Stimulated activated CD8-positive, alpha-beta memory T cell treated with anti-CD3 and anti-CD28 coated beads, Interleukin-7, amount 100 ng/mL, for 4 hours (primary cell): ENCODE results near the gene PAK6.

Experiments
- DNase-seq, 2 donors: peaks; one replicate each; pipeline ENCODE4 v3.0.0-alpha.2; 2020; ENCODE audit warnings: low read depth in 2 of 2

The PAK6 gene

DNA sequence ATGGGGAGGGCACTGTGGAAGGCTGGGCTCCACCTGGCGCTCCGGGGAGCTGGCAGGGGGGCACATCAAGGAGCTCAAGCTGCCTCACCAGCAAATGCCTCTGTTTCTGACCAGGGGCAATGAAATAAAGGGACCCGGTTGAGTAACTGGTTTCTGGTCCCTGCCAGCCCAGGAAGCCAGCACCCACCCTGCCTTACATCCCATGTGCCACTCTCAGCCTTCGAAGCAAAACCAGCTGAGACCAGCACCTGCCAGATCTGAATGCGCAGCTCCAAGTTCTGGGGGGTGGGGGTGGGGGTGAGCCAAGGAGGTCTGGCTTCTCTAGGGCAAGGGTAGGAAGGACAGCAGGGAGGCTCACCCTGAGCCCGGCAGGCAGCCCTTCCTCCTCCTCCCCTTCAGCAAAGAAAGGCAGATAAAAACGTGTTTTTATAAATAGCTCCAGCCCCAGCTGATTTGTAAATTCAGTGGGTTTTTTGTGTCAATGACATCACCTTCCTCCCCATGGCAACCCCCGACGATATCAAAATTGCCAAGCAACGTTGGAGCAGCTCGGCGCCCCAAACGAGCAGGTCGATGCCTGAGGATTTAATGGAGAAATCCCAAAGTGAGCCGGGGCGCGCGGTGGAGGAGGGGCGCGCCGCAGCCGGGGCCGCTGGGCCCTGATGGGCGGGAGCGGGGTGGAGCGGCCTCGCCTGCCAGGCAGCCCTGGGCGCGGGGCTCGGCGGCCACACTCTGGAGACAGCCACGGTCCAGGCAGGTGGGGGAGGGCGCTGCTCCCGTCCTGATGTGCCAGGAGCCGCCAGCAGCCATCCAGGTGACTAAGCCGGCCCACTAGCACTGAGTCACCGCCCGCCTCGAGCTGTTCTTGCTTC, at the start of gene PAK6:
TSS of gene PAK6 (plus strand) at position 532 of the 872 bp plus-strand sequence. CDS start 25,723 bp downstream, outside the sequence.
- no peak for DNase-seq

DNA sequence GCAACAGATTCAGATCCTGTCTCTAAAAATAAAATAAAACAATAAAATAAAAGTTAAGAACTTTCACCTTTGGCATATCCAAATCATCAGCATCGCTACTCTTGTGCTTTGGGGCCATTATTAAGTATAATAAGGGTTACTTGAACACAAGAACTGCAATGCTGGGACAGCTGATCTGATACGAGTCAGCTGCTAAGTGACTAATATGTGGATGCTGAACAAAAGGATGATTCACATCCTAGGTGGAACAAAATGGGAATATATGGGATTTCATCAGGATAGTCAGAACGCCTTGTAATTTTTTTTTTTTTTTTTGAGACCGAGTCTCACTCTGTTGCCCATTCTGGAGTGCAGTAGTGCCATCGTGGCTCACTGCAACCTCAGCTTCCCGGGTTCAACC, 48.3 kb upstream of the PAK6 start:
- no peak for DNase-seq

- DNase-seq: no peak
Observed at GRCh38 chr15:40192942-40193341, 45.9 kb upstream of the PAK6 start.

DNA sequence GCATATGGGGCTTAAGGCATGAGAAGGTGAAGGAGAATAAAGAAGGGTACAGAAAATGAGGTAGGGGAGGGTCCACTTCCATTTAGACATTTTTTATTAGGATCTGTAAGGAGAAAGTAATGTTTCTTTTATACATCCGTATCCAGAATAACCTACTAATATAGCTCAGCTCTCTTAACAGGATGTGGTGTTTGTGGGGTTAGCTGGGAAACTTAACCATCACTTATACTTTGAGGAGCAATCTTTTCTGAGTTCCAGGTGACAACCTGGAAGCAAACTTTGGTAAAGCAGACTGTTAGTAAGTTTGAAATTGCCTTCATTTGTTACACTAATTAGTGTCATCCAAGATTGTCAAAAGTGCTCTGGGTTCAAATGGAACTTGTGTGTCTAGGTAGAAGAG, 41.4 kb upstream of the PAK6 start:
- DNase-seq: no peak

DNA sequence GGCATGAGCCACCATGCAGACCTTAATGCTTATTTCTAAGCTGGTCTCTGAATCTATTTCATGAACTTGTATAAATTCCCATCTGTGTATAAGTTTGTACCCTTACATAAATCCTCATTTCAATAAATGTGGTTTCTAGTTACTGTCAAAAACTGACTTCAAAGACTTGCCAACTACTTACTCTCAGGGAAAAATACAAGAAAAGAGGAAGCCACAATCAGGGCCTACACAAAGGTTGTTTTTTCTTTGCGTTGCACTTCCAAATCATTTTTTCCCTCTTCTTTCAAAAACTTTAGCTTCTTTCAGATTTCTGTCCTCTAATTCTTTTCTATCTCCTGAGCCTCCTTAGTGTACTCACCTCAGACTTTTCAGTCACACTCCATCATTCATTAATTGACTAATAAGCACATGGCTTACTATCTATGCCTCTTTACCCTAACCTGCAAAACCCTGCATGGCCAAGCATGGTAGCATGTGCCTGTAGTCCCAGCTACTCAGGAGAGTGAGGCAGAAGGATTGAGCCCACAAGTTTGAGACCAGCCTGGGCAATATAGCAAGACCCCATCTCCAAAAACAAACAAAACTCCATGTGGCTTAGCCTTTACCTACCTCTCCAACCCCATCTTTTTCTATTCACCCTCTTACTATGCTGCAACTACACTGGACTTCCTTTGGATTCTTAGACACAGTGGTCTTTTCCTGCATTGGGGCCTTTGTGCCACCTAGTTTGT, 40.3 kb upstream of the PAK6 start:
- DNase-seq: no peak

GRCh38 chr15:40204100-40204499, 34.8 kb upstream of the PAK6 start:
- DNase-seq: no peak

DNA sequence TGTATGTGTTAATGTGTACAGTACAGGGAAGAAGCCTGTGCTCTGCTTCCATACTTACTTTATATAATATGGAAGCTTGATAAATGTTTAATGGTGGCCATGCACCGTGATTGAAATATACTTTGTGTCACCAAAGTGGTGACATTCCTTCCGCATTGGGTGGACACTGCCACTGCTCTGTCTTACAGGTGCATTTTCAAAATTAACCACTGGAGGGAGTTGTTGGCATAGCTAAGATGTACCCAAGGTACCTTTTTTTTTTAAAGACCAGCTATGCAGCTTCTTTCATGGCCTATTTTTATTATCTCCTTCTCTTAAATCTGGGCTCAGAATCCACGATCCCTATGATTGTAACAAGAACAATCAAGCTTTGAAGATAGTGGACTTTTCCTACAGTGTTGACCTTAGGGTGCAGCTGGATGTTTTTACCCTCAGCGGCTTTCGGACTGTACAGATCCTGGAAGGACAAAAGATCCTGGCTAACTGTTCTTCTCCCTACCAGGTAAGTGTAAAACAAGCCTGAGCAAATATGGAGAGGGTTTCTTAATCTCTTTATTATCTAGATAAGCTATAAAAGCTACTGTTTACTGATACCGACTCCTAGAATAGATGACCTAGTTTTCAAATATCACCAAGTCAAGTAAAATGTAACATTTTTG, 21.6 kb upstream of the PAK6 start:
- no peak for DNase-seq

GRCh38 chr15:40219801-40220200, 19.1 kb upstream of the PAK6 start:
- no peak for DNase-seq

GRCh38 chr15:40222131-40222530, 16.7 kb upstream of the PAK6 start:
- no peak for DNase-seq

DNA sequence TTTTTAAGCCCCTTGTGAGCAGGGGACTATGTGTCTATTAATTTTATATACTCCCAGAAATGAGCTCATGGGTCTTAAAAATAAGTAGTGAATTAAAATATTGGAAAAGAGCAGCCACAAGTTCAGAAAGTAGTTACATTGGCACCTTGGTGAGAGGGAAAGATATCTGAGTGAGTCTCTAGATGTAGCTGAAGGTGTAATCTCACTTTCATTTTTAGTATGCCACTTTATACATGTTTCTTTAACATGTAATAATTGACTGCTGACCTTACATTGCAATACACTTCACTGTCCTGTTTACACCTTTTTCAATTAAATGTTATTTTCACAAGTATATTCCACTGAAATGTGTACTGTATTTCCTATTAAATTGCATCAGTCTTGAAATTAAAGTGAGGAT, 12.1 kb upstream of the PAK6 start:
- no peak for DNase-seq

GRCh38 chr15:40229316-40229715, 9.5 kb upstream of the PAK6 start:
- DNase-seq: no peak

DNA sequence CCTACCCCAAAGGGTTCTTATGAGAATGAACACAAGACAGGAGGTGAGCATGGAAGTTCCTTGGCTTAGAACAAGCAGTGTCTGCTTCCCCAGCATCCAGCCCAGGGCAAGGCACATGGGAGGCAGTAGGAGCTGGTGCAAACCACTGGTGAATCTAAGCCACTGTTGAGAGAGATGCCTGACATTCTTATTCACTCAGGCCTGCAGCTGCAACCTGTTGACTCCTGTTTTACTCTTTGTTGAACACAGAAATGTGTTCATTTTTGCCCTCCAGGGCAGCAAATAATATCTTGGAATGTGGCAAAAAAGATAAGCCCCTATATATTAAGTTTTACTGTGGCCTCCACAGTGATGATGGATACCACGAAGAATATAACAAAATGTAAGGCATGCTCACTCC, 8.9 kb upstream of the PAK6 start:
- no peak for DNase-seq

DNA sequence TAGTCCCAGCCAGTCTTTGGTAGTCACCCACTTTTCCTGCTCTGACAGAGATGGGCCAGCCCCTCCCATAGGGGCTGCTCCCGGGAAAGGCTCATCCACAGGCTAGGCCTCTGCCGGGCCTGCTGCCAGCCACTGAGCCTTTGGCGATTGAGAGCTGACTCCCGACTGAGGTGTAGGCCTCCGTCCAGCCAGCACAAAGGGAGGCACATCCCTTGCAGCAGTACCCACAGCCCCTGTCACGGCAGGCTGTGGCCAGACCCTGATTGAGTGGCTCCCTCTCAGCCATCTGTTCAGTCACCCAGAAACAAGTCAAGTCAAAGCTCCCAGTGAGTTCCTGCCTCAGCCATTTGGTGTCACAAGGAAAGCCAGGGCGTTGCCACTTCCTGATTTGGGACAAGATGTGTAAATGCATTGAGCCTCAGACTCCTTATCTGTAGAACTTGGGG, 6.2 kb upstream of the PAK6 start:
- no peak for DNase-seq

DNA sequence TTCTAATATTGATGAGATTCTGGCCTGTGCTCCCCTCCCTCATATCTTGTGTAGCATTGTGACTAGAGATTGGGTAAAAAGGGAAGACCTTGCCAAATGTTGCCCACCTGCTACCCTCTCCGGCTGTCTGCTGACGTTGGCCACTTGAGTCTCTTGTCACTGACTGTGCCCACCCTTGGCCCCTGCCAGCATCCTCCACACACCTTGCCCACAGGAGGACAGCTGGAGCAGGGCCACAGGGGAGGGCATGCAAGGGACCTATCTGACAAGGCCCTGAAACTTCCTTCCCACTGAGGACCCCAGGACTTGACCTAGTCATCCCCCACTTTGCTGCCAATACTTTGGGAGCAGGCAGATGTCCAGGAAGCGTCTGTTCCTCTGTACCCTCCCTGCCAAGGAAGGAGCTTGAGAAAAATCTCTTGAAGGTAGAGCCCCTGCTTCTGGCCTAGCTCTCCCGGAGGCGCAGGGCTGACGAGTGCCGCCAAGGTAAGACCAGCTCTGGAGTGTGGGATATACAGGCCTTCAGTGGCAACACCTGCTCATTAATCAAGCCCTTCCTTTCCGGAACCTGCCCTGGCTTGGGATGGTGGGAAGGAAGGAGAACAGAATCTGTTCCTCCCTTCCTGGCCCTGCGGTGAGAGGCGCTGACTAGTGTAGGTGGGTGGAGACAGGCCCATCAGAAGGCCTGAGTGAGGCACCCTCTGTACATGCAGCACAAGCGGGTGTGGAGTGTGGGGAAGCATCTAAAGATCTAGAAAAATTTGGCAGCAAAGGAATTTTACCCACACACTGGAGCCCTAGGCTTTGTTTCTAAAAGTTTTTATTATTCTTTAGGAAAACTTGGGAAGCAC, 4.9 kb upstream of the PAK6 start:
- no peak for DNase-seq

- DNase-seq: no peak
Observed at GRCh38 chr15:40234783-40235182, 4.1 kb upstream of the PAK6 start.

- no peak for DNase-seq
Observed at GRCh38 chr15:40235201-40235885, 3.5 kb upstream of the PAK6 start.

DNA sequence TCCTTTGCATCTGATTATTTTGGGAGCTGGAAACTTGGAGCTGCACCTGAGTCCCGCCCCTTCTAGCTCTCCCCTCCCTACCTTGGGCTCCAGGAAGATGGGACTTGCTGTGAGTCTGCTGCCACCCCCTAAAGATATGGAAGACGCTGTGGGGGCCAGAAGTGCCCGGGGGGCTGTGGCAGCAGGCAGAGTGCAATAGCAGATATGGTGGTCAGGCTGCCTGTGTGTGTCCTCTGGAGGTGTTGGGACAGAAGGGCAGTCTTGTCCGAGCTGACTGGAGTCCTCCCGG, 485 bp downstream of the PAK6 start:
- no peak for DNase-seq

DNA sequence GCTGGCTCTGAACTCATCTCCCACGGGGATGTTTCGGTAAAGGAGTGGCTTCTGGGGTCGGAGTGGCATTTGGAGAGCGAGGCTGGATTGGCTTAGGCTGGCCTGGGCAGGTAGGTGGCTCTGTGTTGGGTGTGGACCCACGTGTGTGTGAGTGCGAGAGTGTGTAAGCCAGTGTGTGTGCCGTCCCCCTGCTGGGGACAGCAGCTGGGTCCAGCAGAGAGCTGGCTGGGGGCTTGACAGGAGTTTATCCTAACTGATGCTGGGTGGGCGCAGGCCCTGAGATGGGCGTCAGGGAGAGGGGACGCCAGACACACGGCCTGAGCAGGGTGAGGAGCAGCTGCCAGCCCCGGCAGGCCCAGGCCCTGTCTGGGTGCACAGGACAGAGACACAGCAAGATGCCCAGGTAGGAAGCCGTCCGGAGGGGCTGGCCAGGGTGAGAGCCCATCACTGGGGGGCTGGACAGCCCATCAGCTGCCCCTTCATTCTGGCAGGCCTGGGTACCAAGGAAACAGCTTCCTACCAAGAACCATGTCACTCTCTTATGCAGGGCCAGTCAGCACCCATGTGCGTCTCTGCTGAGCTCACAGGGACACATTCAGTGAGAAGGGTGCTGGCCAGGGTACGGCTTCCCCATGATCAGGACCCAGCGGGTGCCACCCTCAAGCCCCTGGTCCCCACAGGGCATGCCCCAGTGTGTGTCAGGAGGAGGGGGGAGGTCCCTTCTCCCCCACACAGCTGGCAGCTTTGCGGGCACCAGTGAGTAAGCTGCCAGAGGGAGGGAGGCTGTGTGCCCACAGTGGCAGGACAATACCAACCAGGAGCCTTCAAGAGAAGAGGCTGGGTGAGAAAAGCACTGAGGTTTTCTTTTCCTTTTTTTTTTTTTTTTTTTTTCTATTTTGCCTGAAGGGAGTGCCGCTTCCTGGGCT, 1.1 kb downstream of the PAK6 start:
- DNase-seq: no peak

DNA sequence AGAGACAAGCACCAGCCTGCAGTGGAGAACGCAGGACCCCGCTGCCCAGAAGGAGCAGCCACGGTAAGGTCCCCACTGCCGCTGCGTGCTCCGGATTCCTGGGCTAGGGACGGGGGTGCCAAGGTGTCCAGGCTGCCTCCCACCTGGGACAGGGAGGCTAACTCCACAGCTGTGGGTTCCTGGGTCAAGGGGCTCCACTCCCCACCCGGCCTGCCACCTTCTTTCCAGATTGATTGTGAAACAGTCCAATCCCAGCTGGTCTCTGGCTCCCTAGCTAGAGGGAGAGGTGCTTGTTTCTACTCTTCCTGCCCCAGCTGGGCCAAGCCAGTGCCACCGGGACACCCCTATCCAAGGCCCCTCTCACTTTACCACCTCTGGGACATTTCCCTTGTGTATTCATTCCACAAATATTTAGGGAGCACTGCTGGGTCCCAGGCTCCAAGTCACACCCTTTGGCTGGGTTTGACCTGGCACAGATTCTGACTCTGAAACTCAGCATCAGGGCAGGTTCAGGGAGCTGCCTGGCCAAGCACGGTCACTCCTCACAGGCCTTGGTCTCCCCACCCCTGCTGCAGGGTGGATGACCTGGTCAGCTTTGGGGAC, 1.9 kb downstream of the PAK6 start:
- DNase-seq: no peak
